ENCODE data around the gene SYT8.

- TF ChIP-seq CTCF (conservative IDR thresholded peaks at IDR 0.05; ENCODE audit: low read depth, low read length) (peak; percentile 92), EZH2 (IDR thresholded peaks at IDR 0.05; ENCODE audit: low read length, unreplicated experiment) (no peak), EZH2phosphoT487 (IDR thresholded peaks at IDR 0.05; ENCODE audit: borderline replicate concordance, low read length) (no peak)
Measured at GRCh38 chr11:1832211-1832919, 2.4 kb upstream of the SYT8 start.

Data from PC-3 (cell line).